ENCODE measurements around the gene IGHMBP2.
"Not testable (repeated sequence)": the region's sequence is repeated elsewhere in the genome, so short reads cannot be mapped to it uniquely, and the experiment has no call there.

Gene IGHMBP2

DNA sequence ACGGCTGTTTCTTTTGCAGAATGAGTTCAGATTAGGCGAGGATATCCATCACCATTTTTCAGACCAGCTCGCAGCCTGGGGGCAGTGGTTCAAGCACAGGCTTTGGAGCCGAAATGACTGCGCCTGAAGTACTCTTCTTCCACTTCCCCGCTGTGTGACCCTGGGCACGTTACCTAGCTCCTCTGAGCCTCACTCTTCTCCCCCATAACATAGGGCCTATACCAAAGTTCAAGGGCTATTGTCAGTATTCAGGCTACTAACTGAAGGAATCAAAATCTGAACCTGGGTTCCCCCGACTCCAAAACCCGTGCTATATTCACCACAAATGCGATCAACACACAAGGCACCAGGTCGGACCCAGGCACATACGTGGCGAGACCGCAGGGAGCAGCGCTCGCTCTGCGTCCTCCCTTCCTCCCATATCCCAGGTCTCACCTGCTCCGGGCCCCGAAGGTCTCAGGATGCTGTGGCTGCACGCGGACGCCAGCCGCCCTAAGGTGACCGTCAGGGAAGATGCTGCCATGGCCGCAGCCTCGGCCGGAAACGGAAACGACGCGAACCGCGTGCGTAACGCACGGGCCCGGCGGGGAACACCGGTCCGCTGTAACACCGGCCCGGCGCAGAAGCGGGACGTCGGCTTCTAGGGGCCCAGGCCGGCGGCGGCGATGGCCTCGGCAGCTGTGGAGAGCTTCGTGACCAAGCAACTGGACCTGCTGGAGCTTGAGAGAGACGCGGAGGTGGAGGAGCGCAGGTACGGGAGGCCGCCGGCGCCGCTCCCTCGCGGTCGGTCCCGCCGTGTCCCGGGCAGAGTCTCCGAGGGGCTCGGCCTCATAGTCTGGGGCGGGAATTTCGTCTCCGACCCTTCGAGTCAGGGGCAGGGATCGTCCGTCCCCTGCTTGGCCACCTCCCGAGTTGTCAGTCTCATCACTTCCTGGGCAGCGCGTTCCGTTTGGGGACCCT is at the start of gene IGHMBP2, which contains the start of gene MRPL21:
IGHMBP2 (plus strand) TSS at position 604 of the 960 bp plus-strand sequence; CDS start at position 666, 62 bp downstream.
MRPL21 (minus strand) TSS at position 545 of the 960 bp plus-strand sequence; CDS start at position 523, 22 bp downstream.
- DNase-seq (ENCODE audit: low spot score), result peak; percentile 88

DNA sequence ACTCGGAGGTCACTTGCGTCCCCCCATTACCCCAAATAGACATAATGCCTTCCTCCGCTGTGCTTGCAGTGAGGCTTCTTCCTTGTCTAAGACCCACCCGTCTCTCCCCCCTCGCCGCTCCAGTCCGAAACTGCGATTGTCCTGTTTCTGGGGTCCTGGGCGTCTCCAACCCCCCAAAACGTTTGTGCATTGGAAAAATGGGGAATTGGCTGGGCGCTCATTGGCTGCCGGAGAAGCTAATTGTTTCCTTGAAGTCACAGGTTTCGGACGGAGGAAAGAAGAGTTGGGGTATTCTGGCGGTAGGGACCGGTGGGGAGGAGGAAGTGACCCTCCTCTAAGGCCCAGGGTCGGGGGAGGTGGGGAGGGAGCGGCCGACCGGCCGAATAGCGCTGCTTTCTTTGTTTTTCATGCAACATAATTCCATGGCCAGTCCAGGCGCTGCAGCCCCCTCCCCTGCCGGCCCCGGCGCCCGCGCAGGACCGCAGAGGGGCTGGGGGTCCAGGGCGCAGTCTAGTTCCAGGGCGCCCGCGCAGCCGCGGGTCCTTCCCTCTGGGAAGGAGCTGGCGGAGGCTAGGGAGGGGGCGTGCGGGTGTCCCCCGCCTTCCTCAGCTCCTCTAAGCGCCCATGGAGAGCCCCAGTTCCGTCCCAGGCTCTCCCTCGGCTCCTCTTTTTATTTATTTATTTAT is 49.3 kb upstream of the IGHMBP2 start:
- no peak for DNase-seq (ENCODE audit: low spot score)

DNA sequence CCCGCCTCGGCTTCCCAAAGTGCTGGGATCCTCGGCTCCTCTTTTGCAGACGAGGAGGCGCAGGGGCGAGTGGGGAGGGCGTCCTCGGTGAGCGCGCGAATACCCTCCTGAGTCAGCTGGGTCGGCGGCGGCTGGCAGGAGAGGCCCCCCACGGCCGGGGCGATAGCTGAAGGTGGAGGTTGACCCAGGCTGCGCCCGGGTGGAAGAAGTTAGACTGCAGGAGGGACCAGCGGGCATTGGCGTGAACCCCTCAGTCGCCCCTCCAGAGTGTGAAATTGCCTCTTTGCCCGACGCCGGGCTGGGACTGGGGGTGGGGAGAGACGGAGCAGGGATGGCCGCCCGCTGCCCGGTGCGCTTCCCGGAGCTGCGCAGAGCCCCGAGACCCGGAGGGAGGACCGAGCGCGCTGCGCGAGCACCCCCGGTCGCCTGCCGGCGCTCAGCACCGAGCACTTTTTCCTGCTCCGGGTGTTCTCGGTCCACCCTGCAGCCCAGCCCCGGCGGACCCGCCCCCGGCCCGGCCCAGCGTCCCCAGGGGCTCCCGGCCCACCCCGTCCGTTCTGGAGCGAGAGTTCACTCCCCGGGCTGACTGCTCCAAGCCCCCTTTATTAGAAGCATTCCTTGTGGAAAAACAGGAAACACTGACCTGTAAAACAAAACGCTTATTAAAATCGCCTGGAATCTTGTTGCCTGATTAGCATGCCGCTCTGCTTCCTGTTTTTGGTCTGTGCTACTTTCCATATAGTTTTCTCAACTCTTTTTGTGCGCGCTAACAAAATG is 48.3 kb upstream of the IGHMBP2 start:
- no peak for DNase-seq (ENCODE audit: low spot score)

DNA sequence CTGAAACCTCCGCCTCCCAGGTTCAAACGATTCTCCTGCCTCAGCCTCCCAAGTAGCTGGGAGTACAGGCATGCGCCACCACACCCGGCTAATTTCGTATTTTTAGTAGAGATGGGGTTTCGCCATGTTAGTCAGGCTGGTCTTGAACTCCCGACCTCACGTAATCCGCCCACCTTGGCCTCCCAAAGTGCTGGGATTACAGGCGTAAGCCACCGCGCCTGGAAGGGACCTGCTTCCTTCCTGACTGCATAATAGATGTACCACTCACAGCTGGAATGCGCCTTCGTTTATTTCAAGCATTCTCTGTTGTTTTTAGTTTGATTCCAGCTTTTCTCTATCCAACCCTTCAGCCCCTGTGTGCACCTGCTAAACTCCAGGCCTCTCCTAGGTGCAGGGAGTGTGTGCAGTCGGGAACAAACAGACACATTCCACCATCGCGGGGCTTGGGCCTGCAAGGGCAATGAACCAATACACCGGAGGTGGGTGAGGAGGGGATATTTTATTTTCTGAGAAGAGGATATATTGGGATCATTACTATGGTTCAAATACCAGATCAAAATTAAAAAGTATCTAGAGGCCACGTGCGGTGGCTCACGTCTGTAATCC is 47.2 kb upstream of the IGHMBP2 start:
- DNase-seq (ENCODE audit: low spot score), result not testable (repeated sequence)

DNA sequence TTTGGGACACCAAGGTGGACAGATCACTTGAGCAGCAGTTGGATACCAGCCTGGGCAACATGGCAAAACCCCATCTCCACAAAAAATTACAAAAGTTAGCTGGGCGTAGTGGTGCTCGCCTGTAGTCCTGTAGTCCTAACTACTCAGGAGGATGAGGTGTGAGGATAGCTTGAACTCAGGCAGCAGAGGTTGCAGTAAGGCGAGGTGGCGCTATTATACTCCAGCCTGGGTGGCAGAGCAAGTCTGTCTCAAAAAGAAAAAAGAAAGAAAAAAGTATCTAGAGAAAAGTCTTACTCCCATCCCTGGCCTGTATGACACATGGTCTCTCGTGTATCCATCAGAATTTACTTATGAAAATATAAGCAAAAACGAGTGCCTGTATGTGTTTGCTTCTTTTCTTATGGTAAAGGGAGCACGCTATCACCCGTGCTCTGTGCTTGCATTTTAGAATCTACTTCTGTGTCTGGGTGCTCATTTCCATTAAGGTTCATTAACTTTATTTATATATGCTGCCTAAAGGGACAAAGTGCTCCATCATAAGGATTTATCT is 46.6 kb upstream of the IGHMBP2 start:
- no peak for DNase-seq (ENCODE audit: low spot score)

DNA sequence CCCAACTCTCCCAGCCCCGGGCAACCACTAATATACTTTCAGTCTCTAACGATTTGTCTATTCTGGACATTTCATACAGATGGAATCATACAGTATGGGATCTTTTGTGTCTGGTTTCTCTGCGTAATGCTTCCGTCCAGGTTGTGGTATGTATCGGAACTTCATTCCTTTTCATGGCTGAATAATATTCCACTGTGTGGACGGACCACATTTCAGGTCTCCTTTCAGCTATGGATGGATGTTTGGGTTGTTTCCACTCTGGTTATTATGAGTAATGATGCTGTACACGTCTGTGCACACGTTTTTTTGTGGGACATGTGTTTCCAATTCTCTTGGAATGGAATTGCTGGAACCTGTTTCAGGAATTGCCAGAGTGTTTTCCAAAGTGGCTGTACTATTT is 44.6 kb upstream of the IGHMBP2 start:
- DNase-seq (ENCODE audit: low spot score), result no peak

DNA sequence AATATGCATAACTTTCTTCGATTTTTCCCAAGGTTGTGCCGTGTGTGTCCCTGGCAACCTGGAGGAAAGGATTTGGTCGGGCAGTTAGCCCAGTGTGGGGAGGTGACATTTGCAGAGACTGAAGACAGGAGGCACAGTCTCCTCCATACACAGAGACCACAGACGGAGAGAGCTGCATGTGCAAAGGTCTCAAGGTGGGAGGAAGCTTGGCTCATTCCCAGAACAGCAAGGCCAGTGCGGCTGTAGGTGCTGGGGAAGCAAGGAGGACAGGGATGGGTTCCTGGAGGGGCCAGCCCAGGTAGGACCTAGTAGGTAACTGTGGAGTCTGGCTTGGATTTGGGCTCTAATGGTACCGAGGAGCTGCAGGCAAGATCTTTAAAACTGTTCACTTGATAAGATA is 41.3 kb upstream of the IGHMBP2 start:
- DNase-seq (ENCODE audit: low spot score), result no peak

DNA sequence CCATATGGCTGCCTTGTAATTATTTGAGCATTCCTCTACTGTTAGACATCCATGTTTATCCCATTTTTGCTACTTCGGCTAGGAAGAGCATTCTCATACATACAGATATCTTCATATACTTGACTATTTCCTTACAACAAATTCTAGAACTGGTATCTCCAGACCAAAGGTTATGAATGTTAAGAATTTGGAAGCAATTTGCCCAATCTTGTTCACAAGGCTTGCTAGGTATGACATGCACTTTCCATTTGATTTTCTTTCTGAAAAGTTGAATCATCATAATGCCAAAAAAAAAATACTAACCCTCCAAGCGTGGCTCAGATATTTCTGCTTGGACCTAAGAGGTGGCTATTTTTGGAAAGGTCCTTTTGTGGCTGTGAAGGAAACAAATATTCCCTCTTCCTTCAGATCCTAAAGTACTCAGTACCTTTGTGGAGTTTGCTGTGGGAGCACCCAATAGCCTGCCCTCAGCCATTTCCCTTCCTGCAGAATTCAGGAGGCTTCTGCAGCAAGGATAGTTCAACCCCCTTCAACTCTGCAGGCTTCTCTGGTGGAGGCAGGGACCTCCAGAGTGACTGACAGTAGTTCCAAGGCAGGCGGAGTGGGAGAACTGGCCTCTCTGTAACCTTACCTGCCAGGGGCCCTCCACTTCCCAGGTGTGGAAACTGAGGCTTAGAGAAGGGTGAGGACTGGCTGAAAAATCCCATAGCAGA is 40.0 kb upstream of the IGHMBP2 start:
- no peak for DNase-seq (ENCODE audit: low spot score)

DNA sequence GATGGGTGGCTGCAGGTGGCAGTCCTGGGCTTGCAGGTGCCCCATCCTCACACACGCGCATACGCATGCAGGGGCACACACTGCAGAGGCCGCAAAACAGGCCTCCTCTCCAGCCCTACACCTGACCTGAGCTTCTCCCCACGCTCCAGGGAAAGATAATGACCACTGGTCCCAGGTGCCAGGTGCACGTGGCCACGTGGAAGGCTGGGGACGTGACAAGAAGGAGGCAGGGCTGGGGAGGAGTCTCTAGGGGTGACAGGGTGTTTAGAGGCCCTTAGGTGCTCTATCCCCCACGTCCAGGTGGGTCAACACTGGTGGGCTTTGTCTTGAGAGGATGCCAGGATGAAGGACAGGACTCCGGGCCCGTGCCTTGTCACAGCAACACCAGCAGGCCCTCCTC is 38.5 kb upstream of the IGHMBP2 start:
- DNase-seq (ENCODE audit: low spot score), result no peak

DNA sequence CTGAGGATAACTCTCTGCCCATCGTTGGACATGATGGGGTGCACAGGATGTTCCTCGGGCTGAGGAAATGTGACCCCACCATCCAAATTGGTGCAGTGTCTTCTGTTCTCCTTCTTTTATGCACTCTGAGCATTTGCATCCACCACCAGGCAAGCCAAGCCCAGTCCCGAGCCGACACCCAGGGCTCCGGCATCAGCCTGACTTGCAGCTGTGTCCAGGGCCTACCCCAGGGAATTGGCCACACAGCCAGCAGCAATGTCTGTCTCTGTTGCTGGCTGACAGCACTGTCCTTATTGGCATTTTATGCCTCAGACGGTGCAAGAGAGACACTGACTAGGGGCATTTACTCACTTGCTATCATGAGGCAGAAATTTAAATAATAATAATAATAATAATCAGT is 36.6 kb upstream of the IGHMBP2 start:
- no peak for DNase-seq (ENCODE audit: low spot score)

DNA sequence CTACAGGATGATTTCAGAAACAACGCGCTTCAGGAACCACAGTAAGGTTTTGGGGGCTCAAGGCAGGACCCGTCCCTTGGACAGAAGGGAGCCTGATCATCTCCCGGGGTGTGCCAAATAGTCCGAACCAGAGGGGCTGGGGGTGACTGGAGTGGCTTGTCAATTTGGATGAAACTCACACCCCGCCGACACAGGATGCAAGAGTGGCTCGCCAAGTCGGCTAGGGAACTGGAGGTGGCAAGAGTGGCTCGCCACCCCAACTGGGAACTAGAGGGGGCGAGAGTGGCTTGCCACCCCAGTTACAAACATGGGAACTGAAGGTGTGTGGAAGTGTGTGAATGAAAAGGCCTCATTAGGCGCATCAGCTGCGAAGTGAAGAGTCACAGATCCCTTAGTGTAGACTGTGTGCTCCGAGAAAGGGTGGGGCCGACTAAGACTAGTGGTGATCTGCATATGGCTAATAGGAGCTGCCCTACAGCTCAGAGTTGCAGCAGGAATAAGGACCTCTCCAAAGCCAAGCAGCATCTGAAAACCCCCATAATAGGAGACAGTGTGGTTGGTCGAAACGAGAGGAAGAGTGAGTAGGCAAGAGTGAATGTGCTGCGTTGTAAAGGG is 35.4 kb upstream of the IGHMBP2 start:
- DNase-seq (ENCODE audit: low spot score), result no peak

DNA sequence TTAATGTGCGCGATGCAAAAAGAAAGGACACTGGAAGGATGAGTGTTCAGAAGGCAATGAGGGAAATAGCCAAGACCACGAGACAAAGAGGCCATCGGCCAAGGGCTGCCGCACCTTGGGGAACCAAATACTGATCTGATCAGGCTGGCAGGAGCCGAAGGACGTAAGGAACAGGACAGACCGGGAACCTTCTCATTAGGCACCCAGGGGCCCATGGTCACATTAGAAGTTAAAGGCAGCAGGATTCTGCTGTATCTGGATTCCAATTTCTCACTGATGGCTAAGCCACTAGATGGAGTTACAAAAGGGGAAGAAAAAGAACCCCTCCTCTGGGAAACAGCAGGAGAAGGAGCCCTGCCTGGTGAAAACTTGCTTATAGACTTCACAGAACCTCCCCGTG is 33.2 kb upstream of the IGHMBP2 start:
- no peak for DNase-seq (ENCODE audit: low spot score)

DNA sequence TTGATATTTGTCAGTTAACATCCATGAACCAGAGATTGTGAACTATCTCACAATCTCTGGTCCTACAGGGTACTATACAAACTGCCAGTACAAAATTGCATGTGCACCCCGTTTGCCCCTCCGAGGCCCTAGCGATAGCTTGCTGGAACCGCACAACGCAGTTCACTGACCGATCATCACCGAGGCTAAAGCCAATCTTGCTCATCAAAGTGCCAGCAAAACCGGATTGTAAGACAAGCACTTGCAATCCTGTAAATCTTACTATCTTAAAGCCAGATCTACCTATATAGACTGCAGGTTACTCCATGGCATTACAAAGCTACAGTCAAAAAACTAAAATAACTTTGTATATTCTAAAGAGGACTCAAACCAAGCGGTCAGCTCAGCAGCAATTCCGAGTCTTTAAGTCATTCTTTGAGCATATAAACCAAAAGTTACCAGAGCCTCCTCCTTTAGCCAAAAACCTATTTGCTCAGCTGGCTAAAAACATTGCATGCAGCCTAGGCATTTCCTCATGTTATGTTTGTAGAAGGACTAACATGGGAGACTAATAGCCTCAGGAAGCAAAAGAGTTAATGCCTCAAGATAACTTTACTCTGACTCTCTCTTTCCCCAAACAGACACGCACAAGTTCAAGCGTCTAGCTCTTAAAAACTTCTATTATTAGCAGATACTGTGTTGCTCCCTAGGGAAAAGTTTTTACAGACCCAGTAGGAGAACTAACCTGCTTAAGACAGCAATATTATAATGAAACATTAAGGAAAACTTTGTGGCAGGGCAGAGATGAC is 31.3 kb upstream of the IGHMBP2 start:
- no peak for DNase-seq (ENCODE audit: low spot score)

DNA sequence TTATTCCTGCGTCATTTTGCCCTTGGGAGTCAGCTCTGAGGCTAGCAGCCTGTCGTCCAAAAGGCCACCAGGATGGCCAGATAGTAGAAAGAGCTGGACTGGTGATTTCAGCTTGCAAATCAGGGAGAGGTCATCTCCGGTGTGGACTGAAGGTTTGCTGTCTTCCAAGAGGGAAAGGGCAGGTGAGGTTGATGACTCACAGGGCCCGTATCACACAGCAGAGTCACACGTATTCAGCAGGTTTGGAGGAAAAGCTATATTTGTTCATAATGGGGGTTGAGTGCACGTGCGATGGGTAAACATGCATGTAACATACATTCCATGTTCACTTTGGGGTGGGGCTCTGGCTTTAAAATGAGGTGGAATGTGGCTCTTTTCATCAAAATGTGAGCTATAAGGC is 25.7 kb upstream of the IGHMBP2 start:
- no peak for DNase-seq (ENCODE audit: low spot score)

DNA sequence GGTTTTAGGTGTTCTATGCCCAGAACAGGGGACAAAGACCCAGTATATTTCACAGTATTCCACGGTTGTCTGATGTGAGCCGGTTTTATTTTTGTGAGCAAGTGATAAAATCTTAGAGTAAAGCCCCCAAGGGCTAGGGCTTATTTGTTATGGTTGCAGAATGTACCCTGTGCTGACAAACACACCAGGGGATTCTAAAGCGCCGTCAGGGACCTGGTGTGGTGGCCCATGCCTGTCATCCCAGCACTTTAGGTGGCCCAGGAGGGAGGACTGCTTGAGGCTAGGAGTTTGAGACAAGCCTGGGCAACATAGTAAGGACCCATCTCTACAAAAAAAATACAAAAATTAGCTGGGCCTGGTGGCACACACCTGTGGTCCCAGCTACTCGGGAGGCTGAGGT is 22.8 kb upstream of the IGHMBP2 start:
- DNase-seq (ENCODE audit: low spot score), result no peak

DNA sequence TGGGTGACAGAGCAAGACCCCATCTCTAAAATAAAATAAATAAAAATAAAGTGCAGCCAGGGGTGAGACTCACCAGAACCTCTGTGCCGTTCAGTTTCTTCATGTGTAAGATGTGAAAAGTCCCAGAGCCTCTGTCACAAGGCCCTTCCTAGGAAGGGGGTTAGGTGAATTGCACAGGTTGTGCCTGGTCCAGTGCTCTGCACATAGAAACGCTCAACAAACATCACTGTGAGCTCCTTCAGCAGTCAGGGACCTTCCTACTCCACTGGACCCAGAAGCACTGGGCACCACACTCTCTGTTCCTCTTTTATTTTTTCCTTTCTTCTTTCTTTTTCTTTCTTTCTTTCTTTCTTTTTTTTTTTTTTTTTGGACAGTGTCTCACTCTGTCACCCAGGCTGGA is 22.4 kb upstream of the IGHMBP2 start:
- no peak for DNase-seq (ENCODE audit: low spot score)

DNA sequence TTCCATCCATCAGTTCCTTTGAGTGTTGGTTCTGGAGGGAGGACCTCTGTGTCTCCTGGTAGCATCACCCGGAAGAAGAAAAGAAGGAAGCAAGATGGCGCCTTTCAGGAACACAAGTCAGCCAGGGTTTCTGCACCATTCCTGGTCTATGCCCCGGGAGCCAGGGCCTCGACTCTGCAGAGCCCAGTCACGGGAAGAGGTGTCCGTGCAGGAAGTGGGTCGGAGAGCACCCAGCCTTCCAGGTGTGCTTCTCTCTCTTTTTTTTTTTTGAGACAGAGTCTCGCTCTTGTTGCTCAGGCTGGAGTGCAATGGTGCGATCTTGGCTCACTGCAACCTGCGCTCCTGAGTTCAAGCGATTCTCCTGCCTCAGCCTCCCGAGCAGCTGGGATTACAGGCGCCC is 21.3 kb upstream of the IGHMBP2 start:
- DNase-seq (ENCODE audit: low spot score), result no peak

DNA sequence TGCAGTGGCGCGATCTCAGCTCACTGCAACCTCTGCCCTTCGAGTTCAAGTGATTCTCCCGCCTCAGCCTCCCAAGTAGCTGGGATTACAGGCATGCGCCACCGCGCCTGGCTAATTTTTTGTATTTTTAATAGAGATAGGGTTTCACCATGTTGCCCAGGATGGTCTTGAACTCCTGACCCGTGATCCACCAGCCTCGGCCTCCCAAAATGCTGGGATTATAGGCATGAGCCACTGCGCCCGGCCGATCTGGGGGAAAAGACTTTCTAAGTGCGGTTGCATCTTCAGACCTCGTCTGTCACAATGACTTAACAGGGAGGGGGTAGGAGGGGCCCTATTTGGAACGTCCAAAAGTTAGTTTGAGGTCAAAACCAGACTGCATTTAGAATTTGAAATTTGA is 18.9 kb upstream of the IGHMBP2 start:
- not testable (repeated sequence) for DNase-seq (ENCODE audit: low spot score)

DNA sequence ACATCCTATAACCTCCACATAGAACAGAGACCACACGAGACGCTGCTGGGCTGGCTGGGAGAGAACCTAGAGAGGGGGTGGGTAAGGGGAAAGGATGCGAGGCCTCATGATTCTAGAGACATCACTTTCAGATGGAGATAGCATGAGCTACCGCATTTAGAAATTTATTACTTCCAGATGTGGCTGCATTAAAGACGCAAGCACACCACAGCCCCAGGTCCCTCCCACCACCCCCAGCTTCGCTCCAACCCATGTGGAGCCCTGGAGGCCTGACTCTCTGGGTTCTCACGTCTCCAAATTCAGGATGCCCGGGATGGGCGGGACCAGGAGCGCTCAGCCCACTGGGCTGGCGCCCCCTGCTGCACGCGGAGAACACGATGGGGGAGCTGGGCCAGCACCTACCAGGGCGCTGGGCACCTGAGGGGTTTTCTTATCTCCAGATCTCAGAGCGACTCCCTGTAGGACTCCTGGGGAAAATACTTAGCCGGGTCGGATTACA is 13.7 kb upstream of the IGHMBP2 start:
- DNase-seq (ENCODE audit: low spot score), result no peak

Data from activated CD4-positive, alpha-beta T cell treated with anti-CD3 and anti-CD28 coated beads, Interleukin-2, Interleukin-4, amounts not matched to agents 100 ng/mL and 50 ng/mL, durations not matched to agents 16 hours and 8 hours (primary cell).